OCI-LY7 (cell line): ENCODE measurements around the gene ZMYM1.

Experiments used
- EZH2phosphoT487 ChIP-seq: fragments of 200-600 bp; sonication (generic); IDR thresholded peaks from 2 replicates; pipeline ENCODE4 v1.6.1; 2018; ENCODE audit warnings: low read depth, borderline replicate concordance, mild to moderate bottlenecking, mixed run types, antibody characterized with exemption, low read length, moderate library complexity, mixed read lengths
- TF ChIP-seq, protein P1 (sequence below): fragments of 200-600 bp; sonication (generic); conservative IDR thresholded peaks from 2 replicates; pipeline ENCODE4 v1.5.1; 2014; ENCODE audit warnings: mild to moderate bottlenecking, antibody characterized with exemption, low read length, moderate library complexity, mixed read lengths

DNA sequence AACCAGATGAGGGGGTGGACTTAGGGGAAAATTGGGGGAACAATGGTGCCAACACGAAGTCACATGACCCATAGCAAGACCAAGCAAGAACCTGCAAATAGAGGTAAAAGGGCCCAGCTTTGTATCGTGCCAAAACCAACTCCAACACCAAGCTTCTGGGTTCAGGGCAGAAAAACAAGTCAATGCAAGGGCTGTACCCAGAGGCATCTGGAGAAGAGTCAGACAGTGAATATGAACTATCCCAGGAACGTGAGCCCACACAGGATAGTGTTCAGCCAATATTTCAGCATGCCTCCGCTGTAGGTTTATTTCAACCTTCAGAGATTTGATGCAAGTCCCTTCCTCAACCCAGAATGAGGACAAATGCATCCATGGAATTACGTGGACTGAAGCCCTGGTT, 32.5 kb upstream of the ZMYM1 start:
- TF ChIP-seq, protein P1, sequence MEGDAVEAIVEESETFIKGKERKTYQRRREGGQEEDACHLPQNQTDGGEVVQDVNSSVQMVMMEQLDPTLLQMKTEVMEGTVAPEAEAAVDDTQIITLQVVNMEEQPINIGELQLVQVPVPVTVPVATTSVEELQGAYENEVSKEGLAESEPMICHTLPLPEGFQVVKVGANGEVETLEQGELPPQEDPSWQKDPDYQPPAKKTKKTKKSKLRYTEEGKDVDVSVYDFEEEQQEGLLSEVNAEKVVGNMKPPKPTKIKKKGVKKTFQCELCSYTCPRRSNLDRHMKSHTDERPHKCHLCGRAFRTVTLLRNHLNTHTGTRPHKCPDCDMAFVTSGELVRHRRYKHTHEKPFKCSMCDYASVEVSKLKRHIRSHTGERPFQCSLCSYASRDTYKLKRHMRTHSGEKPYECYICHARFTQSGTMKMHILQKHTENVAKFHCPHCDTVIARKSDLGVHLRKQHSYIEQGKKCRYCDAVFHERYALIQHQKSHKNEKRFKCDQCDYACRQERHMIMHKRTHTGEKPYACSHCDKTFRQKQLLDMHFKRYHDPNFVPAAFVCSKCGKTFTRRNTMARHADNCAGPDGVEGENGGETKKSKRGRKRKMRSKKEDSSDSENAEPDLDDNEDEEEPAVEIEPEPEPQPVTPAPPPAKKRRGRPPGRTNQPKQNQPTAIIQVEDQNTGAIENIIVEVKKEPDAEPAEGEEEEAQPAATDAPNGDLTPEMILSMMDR: no peak
- TF ChIP-seq EZH2phosphoT487: no peak
